PFSK-1 (cell line): Measurements from ENCODE around the gene ERFL.

Experiments used
- FOXP2 ChIP-seq: optimal IDR thresholded peaks from 2 replicates; pipeline ENCODE3; 2011; ENCODE audit warnings: borderline replicate concordance, control low read depth, inconsistent platforms; ENCODE audit not compliant: insufficient read depth; ENCODE audit errors: extremely low read length, extremely low read depth
- POLR2AphosphoS5 ChIP-seq: IDR thresholded peaks from 2 replicates; pipeline ENCODE4 v1.6.1; 2012; ENCODE audit warnings: low read depth, mild to moderate bottlenecking, control low read depth, low read length, moderate library complexity
- SIN3A ChIP-seq: IDR thresholded peaks from 2 replicates; pipeline ENCODE4 v1.6.1; 2012; ENCODE audit warnings: mild to moderate bottlenecking, low read length, moderate library complexity, borderline replicate concordance; ENCODE audit not compliant: insufficient read depth
- TAF1 ChIP-seq: IDR thresholded peaks from 2 replicates; pipeline ENCODE4 v1.6.1; 2012; ENCODE audit warnings: low read length, control low read depth, borderline replicate concordance; ENCODE audit not compliant: insufficient read depth
- TF ChIP-seq, protein P1 (sequence below), 2 experiments: IDR thresholded peaks; 2 replicates each; pipeline versions ENCODE4 v1.6.1 to v1.8.0; 2011 to 2012; ENCODE audit warnings: low read depth in 2 of 2, low read length in 2 of 2, control low read depth in 1 of 2, inconsistent platforms in 1 of 2, mild to moderate bottlenecking in 1 of 2, moderate library complexity in 1 of 2; ENCODE audit not compliant: insufficient read depth in 1 of 2

The ERFL gene

DNA sequence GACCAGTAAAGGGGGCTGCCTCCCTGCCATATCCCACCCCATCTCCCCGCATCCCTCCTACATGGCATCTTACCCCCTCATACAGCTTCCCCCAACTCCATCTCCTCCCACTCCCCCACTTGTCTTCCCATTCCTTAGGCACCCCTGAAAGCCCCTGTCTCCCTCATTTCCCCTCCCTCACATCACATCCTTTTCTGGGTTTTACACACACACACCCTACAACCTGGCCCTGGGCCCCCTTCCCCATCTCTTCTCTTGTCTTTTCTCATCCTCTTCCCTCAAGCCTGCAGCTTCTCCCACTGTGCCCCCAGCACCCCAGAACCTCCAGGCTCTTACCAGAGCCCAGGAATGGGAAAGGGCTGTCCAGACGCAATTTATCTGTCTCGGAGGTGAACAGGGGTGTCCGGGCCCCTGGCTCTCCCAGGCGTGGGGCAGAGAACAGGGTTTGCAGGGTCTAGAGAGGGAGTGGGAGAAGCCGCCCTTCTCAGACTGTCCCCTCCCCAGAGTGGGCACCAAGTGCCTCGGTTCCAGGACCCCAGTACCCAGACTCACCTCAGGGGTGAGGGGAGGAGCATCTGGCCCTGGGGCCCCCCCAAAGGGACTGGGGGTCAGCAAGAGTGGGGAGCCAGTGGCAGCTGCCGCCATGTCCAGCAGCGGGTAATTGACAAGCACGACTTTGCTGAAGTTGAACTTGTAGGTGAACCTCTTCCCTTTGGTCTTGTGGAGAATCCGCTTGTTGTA is 19.4 kb downstream of the ERFL start:
- no peak for TF ChIP-seq SIN3A
- TF ChIP-seq TAF1: no peak
- TF ChIP-seq, protein P1, sequence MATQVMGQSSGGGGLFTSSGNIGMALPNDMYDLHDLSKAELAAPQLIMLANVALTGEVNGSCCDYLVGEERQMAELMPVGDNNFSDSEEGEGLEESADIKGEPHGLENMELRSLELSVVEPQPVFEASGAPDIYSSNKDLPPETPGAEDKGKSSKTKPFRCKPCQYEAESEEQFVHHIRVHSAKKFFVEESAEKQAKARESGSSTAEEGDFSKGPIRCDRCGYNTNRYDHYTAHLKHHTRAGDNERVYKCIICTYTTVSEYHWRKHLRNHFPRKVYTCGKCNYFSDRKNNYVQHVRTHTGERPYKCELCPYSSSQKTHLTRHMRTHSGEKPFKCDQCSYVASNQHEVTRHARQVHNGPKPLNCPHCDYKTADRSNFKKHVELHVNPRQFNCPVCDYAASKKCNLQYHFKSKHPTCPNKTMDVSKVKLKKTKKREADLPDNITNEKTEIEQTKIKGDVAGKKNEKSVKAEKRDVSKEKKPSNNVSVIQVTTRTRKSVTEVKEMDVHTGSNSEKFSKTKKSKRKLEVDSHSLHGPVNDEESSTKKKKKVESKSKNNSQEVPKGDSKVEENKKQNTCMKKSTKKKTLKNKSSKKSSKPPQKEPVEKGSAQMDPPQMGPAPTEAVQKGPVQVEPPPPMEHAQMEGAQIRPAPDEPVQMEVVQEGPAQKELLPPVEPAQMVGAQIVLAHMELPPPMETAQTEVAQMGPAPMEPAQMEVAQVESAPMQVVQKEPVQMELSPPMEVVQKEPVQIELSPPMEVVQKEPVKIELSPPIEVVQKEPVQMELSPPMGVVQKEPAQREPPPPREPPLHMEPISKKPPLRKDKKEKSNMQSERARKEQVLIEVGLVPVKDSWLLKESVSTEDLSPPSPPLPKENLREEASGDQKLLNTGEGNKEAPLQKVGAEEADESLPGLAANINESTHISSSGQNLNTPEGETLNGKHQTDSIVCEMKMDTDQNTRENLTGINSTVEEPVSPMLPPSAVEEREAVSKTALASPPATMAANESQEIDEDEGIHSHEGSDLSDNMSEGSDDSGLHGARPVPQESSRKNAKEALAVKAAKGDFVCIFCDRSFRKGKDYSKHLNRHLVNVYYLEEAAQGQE (IDR thresholded peaks at IDR 0.05; ENCODE audit: insufficient read depth in 1 of 2, low read depth in 2 of 2, low read length in 2 of 2): no peak
- no peak for TF ChIP-seq POLR2AphosphoS5
- no peak for TF ChIP-seq FOXP2

DNA sequence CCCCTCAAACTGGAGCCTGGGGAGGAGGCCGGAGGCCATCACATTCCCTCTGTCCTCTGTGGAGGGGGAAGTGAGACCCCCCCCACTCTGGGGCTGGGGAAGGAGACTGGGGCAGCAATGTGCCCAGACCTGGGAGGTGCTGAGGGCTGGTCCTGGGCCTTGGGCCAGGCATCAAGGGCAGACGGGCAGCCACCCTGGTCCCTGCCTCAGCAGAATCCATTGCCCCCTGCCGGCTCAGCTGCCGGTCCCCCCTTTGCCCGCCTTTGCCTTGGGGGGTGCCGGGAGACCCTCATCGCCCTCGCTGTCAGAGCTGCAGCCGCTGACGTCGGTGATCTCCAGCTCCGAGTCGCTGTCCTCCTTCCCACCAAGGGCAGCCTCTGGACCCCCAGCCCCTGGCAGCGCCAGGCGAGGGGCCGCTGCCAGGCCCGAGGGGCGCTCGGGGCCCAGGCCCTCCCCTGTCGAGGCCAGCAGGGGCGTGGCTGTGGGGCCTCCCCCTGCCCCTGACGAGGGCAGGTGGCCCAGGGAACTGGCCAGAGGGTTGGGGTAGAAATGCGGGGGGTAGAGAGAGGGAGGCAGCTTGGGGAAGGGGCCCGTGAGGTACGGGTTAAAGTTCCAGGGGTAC is 20.1 kb downstream of the ERFL start:
- TF ChIP-seq TAF1 (no peak), FOXP2 (no peak), POLR2AphosphoS5 (no peak), SIN3A (no peak)
- TF ChIP-seq, protein P1 (IDR thresholded peaks at IDR 0.05; ENCODE audit: insufficient read depth in 1 of 2, low read depth in 2 of 2, low read length in 2 of 2): no peak

DNA sequence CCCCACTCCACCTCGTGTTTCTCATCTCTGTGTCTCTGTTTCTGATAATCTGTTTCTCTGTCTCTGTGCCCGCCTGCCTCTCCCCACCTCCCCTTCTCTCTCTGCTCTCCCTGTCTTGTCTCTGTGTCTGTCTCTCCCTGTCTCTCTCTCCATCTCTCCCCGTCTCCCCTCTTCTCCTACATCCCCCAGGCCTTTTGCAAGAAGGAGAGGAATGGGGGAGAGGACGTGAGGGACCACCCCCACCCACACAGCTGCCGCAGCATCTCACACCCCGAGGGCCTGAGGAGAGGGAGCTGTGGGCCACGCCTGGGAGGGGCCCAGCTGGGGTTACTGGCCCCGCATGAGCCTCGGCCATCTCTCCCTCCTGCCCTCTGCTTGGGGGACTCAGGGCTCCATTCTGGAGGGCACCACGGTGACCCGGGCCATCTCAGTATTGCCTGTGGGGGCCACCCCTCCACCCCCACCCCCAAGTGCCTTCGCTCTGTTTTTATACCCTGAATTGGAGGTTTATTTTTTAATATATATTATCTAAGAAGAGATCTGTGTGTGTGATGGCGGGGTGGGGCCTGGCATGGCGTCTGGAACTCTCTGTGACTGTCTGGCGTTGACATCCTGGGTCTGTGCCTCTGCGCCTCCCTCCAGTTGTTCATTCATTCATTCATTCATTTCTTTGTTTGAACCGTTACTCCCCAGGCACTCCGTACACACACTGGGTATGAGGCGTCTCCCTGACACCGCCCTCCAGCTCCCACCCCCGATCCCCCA is 21.2 kb downstream of the ERFL start:
- no peak for TF ChIP-seq FOXP2
- TF ChIP-seq, protein P1 (IDR thresholded peaks at IDR 0.05; ENCODE audit: insufficient read depth in 1 of 2, low read depth in 2 of 2, low read length in 2 of 2): no peak
- no peak; the same call in 1 of the 2 replicates for TF ChIP-seq POLR2AphosphoS5
- TF ChIP-seq TAF1: no peak
- no peak for TF ChIP-seq SIN3A

DNA sequence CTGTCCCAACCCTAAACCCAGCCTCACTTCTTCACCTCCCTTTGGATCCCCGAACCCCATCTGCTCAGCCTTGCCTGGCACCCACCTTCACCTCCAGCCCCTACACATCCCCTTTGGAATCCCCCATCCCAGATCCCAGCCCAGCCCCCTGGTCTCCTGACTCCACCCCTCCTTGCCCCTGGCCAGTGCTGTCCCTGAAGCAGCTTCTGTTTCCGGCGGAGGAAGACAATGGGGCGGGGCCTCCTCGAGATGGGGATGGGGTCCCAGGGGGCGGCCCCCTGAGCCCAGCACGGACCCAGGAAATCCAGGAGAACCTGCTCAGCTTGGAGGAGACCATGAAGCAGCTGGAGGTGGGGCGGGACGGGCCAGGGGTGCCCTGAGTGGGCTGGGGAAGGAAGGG is 22.0 kb downstream of the ERFL start:
- TF ChIP-seq FOXP2: no peak
- TF ChIP-seq, protein P1 (IDR thresholded peaks at IDR 0.05; ENCODE audit: insufficient read depth in 1 of 2, low read depth in 2 of 2, low read length in 2 of 2): no peak
- no peak for TF ChIP-seq POLR2AphosphoS5
- TF ChIP-seq SIN3A: no peak
- no peak for TF ChIP-seq TAF1
